Epithelial cell of esophagus (primary cell): Measurements from ENCODE around the gene PHF1.

Source experiments
- DNase-seq: peaks from one replicate; pipeline ENCODE4 v3.0.0; 2010; ENCODE audit warnings: low read depth
- H3K4me3 ChIP-seq: 2 replicates; pipeline ENCODE4 v1.5.1; 2011; ENCODE audit warnings: mild to moderate bottlenecking, low read length, control low read depth
- CTCF ChIP-seq: IDR thresholded peaks from 2 replicates; pipeline ENCODE4 v1.5.1; 2011; ENCODE audit warnings: low read depth, mild to moderate bottlenecking, low read length, control low read depth, inconsistent platforms; ENCODE audit not compliant: insufficient read depth; ENCODE audit errors: missing control alignments

PHF1 gene

GRCh38 chr6:33431880-33432541 lies 21.2 kb downstream of the PHF1 start:
- DNase-seq = no peak
- no peak overlapping the region for H3K4me3 ChIP-seq
- TF ChIP-seq CTCF = no peak

GRCh38 chr6:33432546-33432945 lies 21.7 kb downstream of the PHF1 start:
- H3K4me3 ChIP-seq = no peak overlapping the region
- DNase-seq = no peak
- no peak for TF ChIP-seq CTCF

GRCh38 chr6:33433001-33433543 lies 22.3 kb downstream of the PHF1 start:
- H3K4me3 ChIP-seq = no peak overlapping the region
- DNase-seq = no peak
- TF ChIP-seq CTCF = no peak

- no peak overlapping the region for H3K4me3 ChIP-seq
- no peak for DNase-seq
- no peak for TF ChIP-seq CTCF
Measured at GRCh38 chr6:33433544-33434191, 22.9 kb downstream of the PHF1 start.

- TF ChIP-seq CTCF = no peak
- DNase-seq = no peak
- no peak overlapping the region for H3K4me3 ChIP-seq
Measured at GRCh38 chr6:33434961-33435360, 24.1 kb downstream of the PHF1 start.

- H3K4me3 ChIP-seq = no peak overlapping the region
- no peak for TF ChIP-seq CTCF
- DNase-seq = no peak
Measured at GRCh38 chr6:33437666-33438065, 26.9 kb downstream of the PHF1 start.

- no peak overlapping the region for H3K4me3 ChIP-seq
- DNase-seq = peak; percentile 29
- no peak for TF ChIP-seq CTCF
Measured at GRCh38 chr6:33438978-33439594, 28.3 kb downstream of the PHF1 start.
